Measurements from ENCODE around the gene IL21.

The IL21 gene

GRCh38 chr4:122633211-122633610 is 12.3 kb upstream of the IL21 start:
- DNase-seq (ENCODE audit: low read depth in 2 of 2): no peak

DNA sequence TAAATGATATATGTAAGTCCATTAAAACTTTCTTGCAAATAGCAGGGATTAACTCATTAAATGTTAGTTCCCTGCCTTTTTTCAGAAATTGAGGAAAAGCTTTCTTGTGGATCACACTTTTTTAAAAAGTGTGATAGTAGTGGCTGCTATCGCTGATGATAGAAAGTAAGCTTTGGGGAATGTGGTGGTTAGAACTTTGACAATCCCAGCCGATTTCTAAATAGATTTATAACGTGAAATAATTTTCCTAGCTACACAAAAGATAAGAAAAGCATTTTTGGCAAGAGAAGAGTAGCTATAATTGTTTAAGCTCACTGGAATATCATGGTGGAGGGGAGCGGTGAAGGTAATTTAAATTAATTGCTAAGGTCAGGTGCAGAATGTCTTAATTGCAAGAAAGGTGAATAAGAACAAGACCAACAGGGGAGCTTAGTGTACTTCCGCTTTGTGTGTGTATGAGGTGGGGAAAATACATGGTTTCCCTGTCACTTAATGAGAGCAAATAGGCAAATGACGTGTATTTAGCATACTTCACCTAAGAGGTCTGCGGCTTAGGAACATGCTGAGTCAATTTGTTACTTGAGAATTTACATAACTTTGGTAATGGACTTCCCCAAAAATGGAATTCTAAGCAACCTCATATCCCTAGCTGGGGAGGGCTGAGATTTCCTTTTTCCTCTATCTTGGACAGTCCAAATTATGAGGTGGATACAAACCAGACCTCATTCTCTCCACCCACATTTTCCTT is 11.7 kb upstream of the IL21 start:
- DNase-seq (ENCODE audit: low read depth in 2 of 2): no peak

DNA sequence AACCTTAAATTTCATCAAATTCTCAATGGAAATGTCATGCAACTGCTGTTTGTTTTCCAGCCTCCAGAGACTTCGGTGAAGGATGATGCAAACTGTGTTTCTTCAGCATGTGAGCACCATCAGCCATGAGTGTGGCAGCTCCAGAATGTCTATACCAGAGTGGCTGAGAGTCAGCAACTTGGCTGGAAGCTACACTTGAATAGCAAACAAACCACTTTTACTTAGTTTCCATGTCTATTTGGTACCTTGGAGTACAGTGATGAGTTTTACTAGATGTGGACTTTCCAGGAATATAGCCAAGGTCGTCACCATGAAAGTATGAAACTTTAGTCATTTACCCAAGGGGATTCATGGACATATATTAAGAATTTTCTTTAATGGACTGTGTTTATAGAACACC is 4.3 kb upstream of the IL21 start:
- no peak for DNase-seq (ENCODE audit: low read depth in 2 of 2)

- no peak for DNase-seq (ENCODE audit: low read depth in 2 of 2)
Observed at GRCh38 chr4:122624205-122624604, 3.3 kb upstream of the IL21 start.

GRCh38 chr4:122623637-122624166 is 2.8 kb upstream of the IL21 start:
- no peak for DNase-seq (ENCODE audit: low read depth in 2 of 2)

DNA sequence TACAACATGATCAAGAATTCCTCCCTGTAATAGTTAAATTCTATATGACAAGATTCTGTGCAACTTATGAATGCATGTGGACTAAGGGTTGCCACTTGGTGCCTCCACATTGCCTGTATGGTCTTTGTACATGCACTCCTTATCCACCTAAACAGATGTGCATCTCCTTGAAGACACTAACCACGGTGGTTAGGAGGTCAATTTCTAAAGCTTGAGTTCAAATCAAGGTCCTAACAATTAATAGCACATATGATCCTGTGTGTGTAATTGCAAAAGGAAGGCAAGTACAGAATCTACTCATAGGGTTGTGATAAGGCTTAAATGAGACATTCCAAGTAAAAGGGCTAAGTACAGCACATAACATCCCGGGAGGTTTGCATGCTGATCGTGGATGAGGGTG is 1.5 kb upstream of the IL21 start:
- no peak for DNase-seq (ENCODE audit: low read depth in 2 of 2)

- DNase-seq (ENCODE audit: low read depth in 2 of 2): no peak
Observed at GRCh38 chr4:122619611-122620010, 1.3 kb downstream of the IL21 start.

DNA sequence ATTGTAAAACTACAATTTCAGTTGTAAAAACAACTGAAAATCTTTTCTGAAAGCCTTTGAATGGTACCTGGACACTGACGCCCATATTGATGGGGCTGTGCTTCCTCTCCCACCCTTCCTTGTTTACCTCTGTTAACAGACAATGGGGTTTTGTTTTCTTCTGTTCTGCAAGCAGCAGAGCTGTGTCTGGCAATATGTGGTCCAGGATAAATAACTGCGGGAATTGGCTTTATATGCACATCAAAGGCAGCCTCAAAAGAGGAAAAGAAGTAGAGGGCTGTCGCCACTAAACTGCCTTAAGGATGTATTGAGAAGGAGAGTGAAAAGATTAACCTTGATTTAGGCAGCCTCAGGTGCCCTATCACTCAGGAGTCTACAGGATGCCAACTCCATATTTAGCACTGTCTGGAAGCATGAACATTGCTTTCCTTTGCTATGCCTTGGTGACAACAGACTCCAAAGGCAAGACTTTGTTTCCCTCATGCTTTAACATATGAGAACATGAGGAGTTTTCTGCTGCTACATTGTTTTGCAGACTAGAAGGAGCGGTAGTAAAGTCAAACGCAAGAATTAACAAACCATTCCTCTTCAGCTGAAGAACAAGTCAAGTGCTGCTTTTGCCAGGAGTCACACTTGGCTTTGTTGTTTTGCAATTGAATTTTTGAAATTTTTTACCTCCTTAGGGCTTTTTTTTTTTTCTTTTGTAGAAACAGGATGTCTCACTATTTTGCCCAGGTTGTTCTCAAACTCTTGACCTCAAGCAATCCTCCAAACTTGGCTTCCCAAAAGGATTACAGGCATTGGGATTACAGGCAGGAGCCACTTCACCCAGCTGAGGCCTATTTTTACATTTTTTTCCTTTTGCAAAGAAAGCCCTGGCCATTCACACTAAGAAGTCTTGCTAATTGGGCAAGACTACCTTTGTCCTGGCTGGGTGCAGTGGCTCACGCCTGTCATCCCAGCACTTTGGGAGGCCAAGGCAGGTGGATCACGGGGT is 3.0 kb downstream of the IL21 start:
- DNase-seq (ENCODE audit: low read depth in 2 of 2): no peak

DNA sequence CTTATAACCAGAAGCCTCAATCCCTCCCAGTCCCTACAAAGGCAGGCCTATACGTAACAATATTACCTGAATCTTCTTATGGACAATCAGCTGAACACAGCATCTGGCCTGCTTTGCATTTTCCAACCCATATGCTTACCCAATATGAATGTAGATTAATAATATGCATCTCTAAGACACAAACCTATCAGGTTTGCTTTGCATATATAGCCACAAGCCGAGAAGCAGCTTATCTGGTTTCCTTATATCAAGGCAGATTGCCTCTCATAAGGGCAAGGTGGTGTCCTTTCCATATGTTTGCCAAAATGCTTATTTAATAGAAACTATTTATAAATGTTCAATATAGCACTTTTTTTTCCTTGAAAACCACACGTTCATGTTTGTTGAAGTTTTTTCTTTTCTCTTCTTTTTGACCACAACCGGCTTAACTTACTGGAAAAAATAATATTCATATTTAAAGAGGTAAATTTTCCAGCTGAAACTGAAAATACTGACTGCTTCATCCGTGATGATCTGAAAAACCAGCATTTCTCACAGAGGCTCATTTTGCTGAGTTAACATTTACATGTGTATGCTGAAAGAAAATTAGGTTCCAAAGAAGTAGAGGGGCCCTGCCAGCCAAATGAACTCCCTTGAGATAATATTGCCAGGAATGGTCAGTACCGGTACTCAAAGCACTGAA is 3.8 kb downstream of the IL21 start:
- DNase-seq (ENCODE audit: low read depth in 2 of 2): no peak

- no peak for DNase-seq (ENCODE audit: low read depth in 2 of 2)
Observed at GRCh38 chr4:122614621-122615020, 6.2 kb downstream of the IL21 start.

- DNase-seq (ENCODE audit: low read depth in 2 of 2): no peak
Observed at GRCh38 chr4:122612540-122612939, 8.3 kb downstream of the IL21 start.

DNA sequence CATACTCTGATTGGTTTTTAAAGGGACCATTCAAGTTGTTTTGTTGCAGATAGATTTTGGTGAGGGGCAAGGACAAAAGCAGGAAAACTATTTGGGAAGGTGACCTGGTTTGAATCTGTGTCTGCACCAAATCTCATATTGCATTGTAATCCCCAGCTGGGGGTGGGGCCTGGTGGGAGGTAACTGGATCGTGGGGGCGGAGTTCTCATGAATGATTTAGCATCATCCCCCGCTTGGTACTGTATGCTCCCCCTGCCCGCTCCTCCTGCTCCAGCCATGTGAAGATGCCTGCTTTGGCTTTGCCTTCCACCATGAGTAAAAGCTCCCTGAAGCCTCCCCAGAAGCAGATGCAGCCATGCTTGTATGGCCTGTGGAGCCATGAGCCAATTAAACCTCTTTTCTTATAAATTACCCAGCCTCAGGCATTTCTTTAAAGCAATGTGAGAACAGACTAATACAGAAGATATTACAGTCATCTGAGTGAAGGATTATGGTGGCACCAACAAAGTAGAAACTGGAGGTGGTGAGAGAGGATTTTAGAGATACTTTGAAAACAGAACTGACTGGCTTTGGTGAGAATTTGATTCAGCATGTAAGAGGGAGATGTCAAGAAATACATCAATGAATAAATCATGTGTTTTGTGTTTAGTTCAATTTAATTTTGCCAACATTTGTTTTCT is 14.4 kb downstream of the IL21 start:
- DNase-seq (ENCODE audit: low read depth in 2 of 2): no peak

GRCh38 chr4:122604146-122604545 is 16.7 kb downstream of the IL21 start:
- no peak for DNase-seq (ENCODE audit: low read depth in 2 of 2)

DNA sequence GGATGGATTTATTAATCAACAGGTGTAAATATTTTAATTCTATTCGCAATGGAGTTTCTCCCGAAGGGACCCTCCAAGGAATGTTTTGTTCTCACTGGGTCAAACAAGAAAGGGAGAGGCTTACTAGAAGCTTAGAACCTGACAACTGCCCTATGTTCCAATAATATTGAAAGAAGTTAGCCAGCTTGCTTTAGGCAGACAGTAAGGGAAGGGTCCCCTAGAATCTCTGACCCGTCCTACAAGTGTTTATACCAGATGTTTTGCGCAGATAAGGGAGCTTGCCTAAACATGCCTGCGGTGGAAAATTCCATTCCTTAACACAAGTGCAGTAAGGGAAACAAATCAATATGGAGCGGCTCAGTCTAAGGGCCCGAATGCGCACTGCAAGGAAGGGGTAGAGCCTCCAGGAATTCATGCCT is 17.7 kb downstream of the IL21 start:
- DNase-seq (ENCODE audit: low read depth in 2 of 2): no peak

- no peak for DNase-seq (ENCODE audit: low read depth in 2 of 2)
Observed at GRCh38 chr4:122602277-122603142, 18.4 kb downstream of the IL21 start.

GRCh38 chr4:122591196-122591595 is 29.7 kb downstream of the IL21 start:
- no peak for DNase-seq (ENCODE audit: low read depth in 2 of 2)

GRCh38 chr4:122588453-122589238 is 32.2 kb downstream of the IL21 start:
- no peak for DNase-seq (ENCODE audit: low read depth in 2 of 2)

- no peak for DNase-seq (ENCODE audit: low read depth in 2 of 2)
Observed at GRCh38 chr4:122584519-122584918, 36.3 kb downstream of the IL21 start.

DNA sequence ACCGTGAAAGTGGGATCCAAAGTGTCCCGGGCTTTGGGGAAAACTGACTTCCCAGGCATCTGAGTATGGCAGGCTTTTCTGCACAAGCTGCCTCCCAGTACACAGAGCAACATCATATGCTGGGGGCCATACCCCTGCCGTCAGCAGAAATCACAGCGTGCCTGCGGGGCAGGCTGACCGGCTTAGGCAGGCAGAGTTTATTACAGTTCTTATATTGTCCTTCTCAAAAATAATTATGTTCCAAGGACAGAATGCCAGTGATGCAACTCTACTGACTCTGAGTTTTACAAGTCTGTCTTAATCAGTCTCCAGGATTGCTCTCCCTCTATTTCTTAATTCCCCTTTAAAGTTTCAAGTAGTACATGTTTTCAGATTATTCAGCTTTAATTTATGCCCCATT is 37.0 kb downstream of the IL21 start:
- no peak for DNase-seq (ENCODE audit: low read depth in 2 of 2)
